Measurements from ENCODE around the gene LMX1A. TPM values are rescaled to one million over a fixed set of nuclear protein-coding genes. Genes with fewer than 3 reads are reported as not detected.

The LMX1A gene
- total and polyA plus RNA-seq, 2 of the 13 experiments (the other 11 are each of a cell fraction or from before 2014, with no cell fraction given), result 0.07 TPM; not detected in 1

DNA sequence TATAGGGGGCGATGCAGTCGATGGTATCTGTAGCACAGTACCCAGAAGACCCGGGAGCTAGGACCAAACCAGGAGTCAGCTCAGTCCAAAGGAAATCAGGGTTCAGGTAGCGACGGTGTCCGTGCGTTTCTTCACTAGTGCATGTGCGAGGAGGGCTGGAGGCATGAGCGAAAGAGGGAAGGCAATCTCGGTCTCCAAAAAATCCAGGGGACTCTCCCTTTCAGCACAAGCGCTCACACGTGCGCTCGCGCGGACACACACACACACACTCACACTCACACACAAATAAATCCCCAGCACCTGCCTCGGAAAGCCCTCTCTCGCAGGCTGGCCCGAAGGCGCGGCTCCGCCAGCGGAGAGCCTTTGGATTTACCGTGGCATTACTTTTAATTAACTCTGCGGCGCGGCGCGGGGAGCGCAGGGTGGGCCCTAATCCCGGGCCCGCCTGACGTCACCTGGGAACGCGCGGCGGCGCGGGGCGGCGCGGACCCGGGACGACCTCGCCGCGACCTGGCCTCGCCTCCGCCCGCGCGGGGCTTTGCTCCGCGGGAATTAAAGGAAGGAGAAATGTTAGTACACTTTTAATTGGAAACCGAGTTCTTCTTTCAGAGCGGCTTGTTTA lies 121.2 kb downstream of the LMX1A start (continued):
- TF ChIP-seq ZBTB7A (CRISPR knock-in tag; IDR thresholded peaks at IDR 0.05) (no peak), NONO (IDR thresholded peaks at IDR 0.05) (no peak), NONO (CRISPR knock-in tag; conservative IDR thresholded peaks at IDR 0.05) (no peak), SNRNP70 (IDR thresholded peaks at IDR 0.05; ENCODE audit: low read depth, low read length) (no peak), POLR2G (IDR thresholded peaks at IDR 0.05; ENCODE audit: low read depth, low read length) (peak; percentile 34; the same call in 1 of the 2 replicates), LCORL (IDR thresholded peaks at IDR 0.05) (no peak), LCORL (CRISPR knock-in tag; IDR thresholded peaks at IDR 0.05) (no peak), ZNF12 (CRISPR knock-in tag; IDR thresholded peaks at IDR 0.05) (no peak), ZFP37 (CRISPR knock-in tag; IDR thresholded peaks at IDR 0.05; ENCODE audit: borderline replicate concordance) (no peak)
- TF ChIP-seq, protein P1, sequence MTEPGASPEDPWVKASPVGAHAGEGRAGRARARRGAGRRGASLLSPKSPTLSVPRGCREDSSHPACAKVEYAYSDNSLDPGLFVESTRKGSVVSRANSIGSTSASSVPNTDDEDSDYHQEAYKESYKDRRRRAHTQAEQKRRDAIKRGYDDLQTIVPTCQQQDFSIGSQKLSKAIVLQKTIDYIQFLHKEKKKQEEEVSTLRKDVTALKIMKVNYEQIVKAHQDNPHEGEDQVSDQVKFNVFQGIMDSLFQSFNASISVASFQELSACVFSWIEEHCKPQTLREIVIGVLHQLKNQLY (CRISPR knock-in tag; IDR thresholded peaks at IDR 0.05), result no peak
- TF ChIP-seq, protein P2, sequence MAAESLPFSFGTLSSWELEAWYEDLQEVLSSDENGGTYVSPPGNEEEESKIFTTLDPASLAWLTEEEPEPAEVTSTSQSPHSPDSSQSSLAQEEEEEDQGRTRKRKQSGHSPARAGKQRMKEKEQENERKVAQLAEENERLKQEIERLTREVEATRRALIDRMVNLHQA (CRISPR knock-in tag; IDR thresholded peaks at IDR 0.05), result no peak

DNA sequence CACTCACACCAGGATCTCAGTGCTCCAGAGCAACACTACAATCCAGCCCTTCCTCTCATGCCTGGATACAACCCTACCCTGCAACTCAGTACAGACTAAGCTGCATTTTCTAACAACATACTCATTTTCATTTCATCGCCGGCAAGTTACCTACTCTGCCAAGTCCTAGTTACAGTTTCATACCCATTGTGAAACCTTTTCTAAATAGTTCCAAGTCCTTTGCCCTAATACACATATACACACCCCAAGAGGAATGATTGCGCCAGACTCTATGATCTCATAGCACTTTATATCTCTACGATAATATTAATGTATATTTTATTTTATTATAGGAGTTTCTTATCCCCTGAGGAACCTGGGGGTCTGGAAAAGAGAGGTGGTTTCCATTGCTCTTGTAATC lies 122.4 kb downstream of the LMX1A start:
- ChIA-PET CTCF (ENCODE audit: low intra/inter-chr PET ratio, low total read pairs) (no interaction called here), POLR2A (no interaction called here)
- Histone ChIP-seq H3K27ac (ENCODE audit: extremely low read length, insufficient read depth, low read length) (no peak overlapping the region), H3K79me2 (ENCODE audit: insufficient read depth, low read length) (no peaks in the 10 kb centered on the region), H3K4me2 (ENCODE audit: low read depth, low read length) (no peak overlapping the region), H3K36me3 (replicated peaks in 1 of 2; ENCODE audit: control insufficient read depth in 1 of 2, insufficient read depth in 2 of 2, low read length in 2 of 2) (no peaks in the 10 kb centered on the region), H4K20me1 (ENCODE audit: insufficient read depth, low read length) (no peaks in the 10 kb centered on the region), H3K4me3 (replicated peaks in 1 of 3; ENCODE audit: insufficient read depth in 1 of 3, low read depth in 2 of 3, low read length in 3 of 3) (no peak overlapping the region), H2AFZ (ENCODE audit: low read length) (no peak overlapping the region), H3K4me1 (ENCODE audit: insufficient read depth, low read length) (peaks cover 18% of the 10 kb centered on the region), H3K27me3 (ENCODE audit: control insufficient read depth in 1 of 2, insufficient read depth in 2 of 2, low read length in 2 of 2) (peaks cover 7 to 30% of the 10 kb centered on the region in 2 experiments), H3K9ac (ENCODE audit: insufficient read depth, low read depth, low read length) (no peak overlapping the region), H3K9me3 (ENCODE audit: low read length) (no peaks in the 10 kb centered on the region)
- in situ Hi-C loops (cut with HindIII; ENCODE audit: extremely low pct_ligation_motif_present, low pct_unique_long_range_greater_than_20kb) (no loop called here), intact Hi-C loops (cut with micrococcal nuclease; ENCODE audit: unreplicated experiment) (no loop called here)
- BruUV-seq (replicated peaks), result no TSS peak
- 5% methylated on average over 4 of the region's 4 CpGs for WGBS (ENCODE audit: low lambda C conversion rate)
- DNase-seq (ENCODE audit: low spot score) (no peak), ATAC-seq (no peak), FAIRE-seq (no peak)
- TF ChIP-seq PHB2 (IDR thresholded peaks at IDR 0.05; ENCODE audit: partially characterized antibody), result no peak
- no peak for TF ChIP-seq FOSL2 (CRISPR knock-in tag; IDR thresholded peaks at IDR 0.05)
- TF ChIP-seq REXO4 (CRISPR knock-in tag; IDR thresholded peaks at IDR 0.05; ENCODE audit: borderline replicate concordance), result no peak
- TF ChIP-seq ETV5 (CRISPR knock-in tag; IDR thresholded peaks at IDR 0.05; ENCODE audit: borderline replicate concordance), result no peak
- TF ChIP-seq, protein P3, sequence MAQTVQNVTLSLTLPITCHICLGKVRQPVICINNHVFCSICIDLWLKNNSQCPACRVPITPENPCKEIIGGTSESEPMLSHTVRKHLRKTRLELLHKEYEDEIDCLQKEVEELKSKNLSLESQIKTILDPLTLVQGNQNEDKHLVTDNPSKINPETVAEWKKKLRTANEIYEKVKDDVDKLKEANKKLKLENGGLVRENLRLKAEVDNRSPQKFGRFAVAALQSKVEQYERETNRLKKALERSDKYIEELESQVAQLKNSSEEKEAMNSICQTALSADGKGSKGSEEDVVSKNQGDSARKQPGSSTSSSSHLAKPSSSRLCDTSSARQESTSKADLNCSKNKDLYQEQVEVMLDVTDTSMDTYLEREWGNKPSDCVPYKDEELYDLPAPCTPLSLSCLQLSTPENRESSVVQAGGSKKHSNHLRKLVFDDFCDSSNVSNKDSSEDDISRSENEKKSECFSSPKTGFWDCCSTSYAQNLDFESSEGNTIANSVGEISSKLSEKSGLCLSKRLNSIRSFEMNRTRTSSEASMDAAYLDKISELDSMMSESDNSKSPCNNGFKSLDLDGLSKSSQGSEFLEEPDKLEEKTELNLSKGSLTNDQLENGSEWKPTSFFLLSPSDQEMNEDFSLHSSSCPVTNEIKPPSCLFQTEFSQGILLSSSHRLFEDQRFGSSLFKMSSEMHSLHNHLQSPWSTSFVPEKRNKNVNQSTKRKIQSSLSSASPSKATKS (CRISPR knock-in tag; IDR thresholded peaks at IDR 0.05), result no peak
- TF ChIP-seq KDM5B (CRISPR knock-in tag; IDR thresholded peaks at IDR 0.05; ENCODE audit: borderline replicate concordance), result no peak
- no peak for TF ChIP-seq HOXA7 (CRISPR knock-in tag; IDR thresholded peaks at IDR 0.05)
- TF ChIP-seq, protein P4, sequence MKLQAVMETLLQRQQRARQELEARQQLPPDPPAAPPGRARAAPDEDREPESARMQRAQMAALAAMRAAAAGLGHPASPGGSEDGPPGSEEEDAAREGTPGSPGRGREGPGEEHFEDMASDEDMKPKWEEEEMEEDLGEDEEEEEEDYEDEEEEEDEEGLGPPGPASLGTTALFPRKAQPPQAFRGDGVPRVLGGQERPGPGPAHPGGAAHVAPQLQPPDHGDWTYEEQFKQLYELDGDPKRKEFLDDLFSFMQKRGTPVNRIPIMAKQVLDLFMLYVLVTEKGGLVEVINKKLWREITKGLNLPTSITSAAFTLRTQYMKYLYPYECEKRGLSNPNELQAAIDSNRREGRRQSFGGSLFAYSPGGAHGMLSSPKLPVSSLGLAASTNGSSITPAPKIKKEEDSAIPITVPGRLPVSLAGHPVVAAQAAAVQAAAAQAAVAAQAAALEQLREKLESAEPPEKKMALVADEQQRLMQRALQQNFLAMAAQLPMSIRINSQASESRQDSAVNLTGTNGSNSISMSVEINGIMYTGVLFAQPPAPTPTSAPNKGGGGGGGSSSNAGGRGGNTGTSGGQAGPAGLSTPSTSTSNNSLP (IDR thresholded peaks at IDR 0.05; ENCODE audit: low read depth, low read length), result no peak
- no peak for TF ChIP-seq KDM4B (CRISPR knock-in tag; IDR thresholded peaks at IDR 0.05)
- no peak for TF ChIP-seq ZNF136 (CRISPR knock-in tag; IDR thresholded peaks at IDR 0.05; ENCODE audit: low read depth)
- no peak for TF ChIP-seq GABPB1 (CRISPR knock-in tag; IDR thresholded peaks at IDR 0.05)
